ENCODE data around the gene TENT4B. TPM values are rescaled to one million over a fixed set of nuclear protein-coding genes. Genes with fewer than 3 reads are reported as not detected.

The TENT4B gene
- polyA plus RNA-seq, 3 donors from 2014 or later = 3.4 to 5.9 (median 5.7) TPM

GRCh38 chr16:50261707-50262235, 108.7 kb downstream of the TENT4B start:
- Mint-ChIP-seq H3K4me3 (peak overlapping the region; percentile 60 to 84 (median 65)), H3K9me3 (no peaks in the 10 kb centered on the region), H3K27me3 (ENCODE audit: low read depth in 3 of 3) (peaks cover 0 to 13% (median 2%) of the 10 kb centered on the region in 3 donors), H3K27ac (peak overlapping the region in 5 of 6 donors; percentile 58 to 97 (median 84)), H3K4me1 (peaks cover 72 to 79% of the 10 kb centered on the region in 2 donors), H3K36me3 (peaks cover 0 to 3% (median 0%) of the 10 kb centered on the region in 3 donors)
- DNase-seq = peak in 2 of 3 donors; percentile 36 to 51

- Mint-ChIP-seq H3K27ac (peak overlapping the region; percentile 63 to 97 (median 80)), H3K36me3 (peaks cover 0 to 4% (median 3%) of the 10 kb centered on the region in 3 donors), H3K4me3 (peak overlapping the region; percentile 66 to 84 (median 81)), H3K27me3 (ENCODE audit: low read depth in 3 of 3) (peaks cover 3 to 17% (median 5%) of the 10 kb centered on the region in 3 donors), H3K4me1 (peaks cover 85 to 93% of the 10 kb centered on the region in 2 donors), H3K9me3 (no peaks in the 10 kb centered on the region)
- DNase-seq = peak in 2 of 3 donors; percentile 39 to 49
Observed at GRCh38 chr16:50263060-50263909, 110.2 kb downstream of the TENT4B start.

- Mint-ChIP-seq H3K4me1 (peaks cover 90 to 95% of the 10 kb centered on the region in 2 donors), H3K27me3 (ENCODE audit: low read depth in 3 of 3) (peaks cover 5 to 17% (median 7%) of the 10 kb centered on the region in 3 donors), H3K36me3 (peaks cover 4 to 10% (median 4%) of the 10 kb centered on the region in 3 donors), H3K4me3 (peak overlapping the region; percentile 68 to 84 (median 81)), H3K9me3 (no peaks in the 10 kb centered on the region), H3K27ac (peak overlapping the region; percentile 20 to 97 (median 63))
- DNase-seq = no peak
Observed at GRCh38 chr16:50263940-50264929, 111.1 kb downstream of the TENT4B start.

- no peak for DNase-seq
- peak overlapping the region; percentile 86 to 100 (median 98) for H3K27ac Mint-ChIP-seq
- peak overlapping the region; percentile 79 to 99 (median 97) for H3K4me3 Mint-ChIP-seq
- peaks cover 5 to 17% (median 7%) of the 10 kb centered on the region in 3 donors for H3K27me3 Mint-ChIP-seq (ENCODE audit: low read depth in 3 of 3)
- H3K9me3 Mint-ChIP-seq = no peaks in the 10 kb centered on the region
- H3K36me3 Mint-ChIP-seq = peaks cover 4 to 10% (median 4%) of the 10 kb centered on the region in 3 donors
- H3K4me1 Mint-ChIP-seq = peaks cover 90 to 95% of the 10 kb centered on the region in 2 donors
Observed at GRCh38 chr16:50265260-50265659, 112.2 kb downstream of the TENT4B start.

- Mint-ChIP-seq H3K36me3 (peaks cover 4 to 10% (median 4%) of the 10 kb centered on the region in 3 donors), H3K27me3 (ENCODE audit: low read depth in 3 of 3) (peaks cover 5 to 17% (median 7%) of the 10 kb centered on the region in 3 donors), H3K9me3 (no peaks in the 10 kb centered on the region), H3K27ac (peak overlapping the region; percentile 97 to 100 (median 98)), H3K4me1 (peaks cover 92 to 95% of the 10 kb centered on the region in 2 donors), H3K4me3 (peak overlapping the region; percentile 95 to 99 (median 98))
- DNase-seq = no peak
Observed at GRCh38 chr16:50265716-50266336, 112.7 kb downstream of the TENT4B start.

- Mint-ChIP-seq H3K27ac (peak within 1 kb of the TSS; percentile 97 to 100 (median 98)), H3K27me3 (ENCODE audit: low read depth in 3 of 3) (peaks cover 5 to 17% (median 7%) of the 10 kb centered on the region in 3 donors), H3K4me3 (peak within 1 kb of the TSS; percentile 95 to 99 (median 98)), H3K4me1 (peaks cover 93 to 95% of the 10 kb centered on the region in 2 donors), H3K9me3 (no peaks in the 10 kb centered on the region), H3K36me3 (peaks cover 4 to 10% (median 8%) of the 10 kb centered on the region in 3 donors)
- DNase-seq = peak; percentile 83 to 84 (median 84)
Observed at GRCh38 chr16:50266337-50267091, 113.4 kb downstream of the TENT4B start, which contains the start of gene ADCY7. Gene ADCY7 (plus strand): TSS chr16:50266551. CDS start chr16:50288180, 21,629 bp downstream.

GRCh38 chr16:50267151-50267631, 114.1 kb downstream of the TENT4B start:
- peak overlapping the region; percentile 95 to 99 (median 98) for H3K4me3 Mint-ChIP-seq
- H3K27me3 Mint-ChIP-seq (ENCODE audit: low read depth in 3 of 3) = peaks cover 5 to 17% (median 7%) of the 10 kb centered on the region in 3 donors
- H3K4me1 Mint-ChIP-seq = peaks cover 93 to 95% of the 10 kb centered on the region in 2 donors
- H3K36me3 Mint-ChIP-seq = peaks cover 4 to 10% (median 8%) of the 10 kb centered on the region in 3 donors
- no peaks in the 10 kb centered on the region for H3K9me3 Mint-ChIP-seq
- no peak for DNase-seq
- peak overlapping the region; percentile 97 to 100 (median 98) for H3K27ac Mint-ChIP-seq

- peak in 2 of 3 donors; percentile 62 for DNase-seq
Observed at GRCh38 chr16:50267651-50268050, 114.5 kb downstream of the TENT4B start.

GRCh38 chr16:50268352-50268751, 115.2 kb downstream of the TENT4B start:
- DNase-seq = no peak
- Mint-ChIP-seq H3K9me3 (no peaks in the 10 kb centered on the region), H3K4me3 (peak overlapping the region; percentile 95 to 99 (median 98)), H3K27me3 (ENCODE audit: low read depth in 3 of 3) (peaks cover 3 to 17% (median 7%) of the 10 kb centered on the region in 3 donors), H3K36me3 (peaks cover 8 to 10% (median 9%) of the 10 kb centered on the region in 3 donors), H3K27ac (peak overlapping the region; percentile 97 to 100 (median 98)), H3K4me1 (peaks cover 93 to 95% of the 10 kb centered on the region in 2 donors)

More at GRCh38 chr16:50267651-50268050, 114.5 kb downstream of the TENT4B start:
- H3K4me1 Mint-ChIP-seq = peaks cover 93 to 95% of the 10 kb centered on the region in 2 donors
- H3K27ac Mint-ChIP-seq = peak overlapping the region; percentile 97 to 100 (median 98)
- peaks cover 5 to 17% (median 7%) of the 10 kb centered on the region in 3 donors for H3K27me3 Mint-ChIP-seq (ENCODE audit: low read depth in 3 of 3)
- peaks cover 8 to 10% (median 8%) of the 10 kb centered on the region in 3 donors for H3K36me3 Mint-ChIP-seq
- H3K4me3 Mint-ChIP-seq = peak overlapping the region; percentile 95 to 99 (median 98)
- no peaks in the 10 kb centered on the region for H3K9me3 Mint-ChIP-seq

GRCh38 chr16:50269061-50269705, 116.1 kb downstream of the TENT4B start:
- no peaks in the 10 kb centered on the region for H3K9me3 Mint-ChIP-seq
- H3K36me3 Mint-ChIP-seq = peaks cover 8 to 10% (median 9%) of the 10 kb centered on the region in 3 donors
- peak overlapping the region; percentile 95 to 99 (median 98) for H3K4me3 Mint-ChIP-seq
- DNase-seq = no peak
- peaks cover 93 to 95% of the 10 kb centered on the region in 2 donors for H3K4me1 Mint-ChIP-seq
- peaks cover 3 to 15% (median 7%) of the 10 kb centered on the region in 3 donors for H3K27me3 Mint-ChIP-seq (ENCODE audit: low read depth in 3 of 3)
- peak overlapping the region; percentile 97 to 100 (median 98) for H3K27ac Mint-ChIP-seq

All from immature natural killer cell (primary cell).